HG02759 (cell line): ENCODE measurements around the gene C1QTNF8.

Source experiments
- ATAC-seq: cut with Tn5 transposase; IDR thresholded peaks from one replicate; pipeline ENCODE4 v1.9.1; 2021; ENCODE audit warnings: mild to moderate bottlenecking, moderate library complexity; ENCODE audit not compliant: unreplicated experiment

The C1QTNF8 gene

GRCh38 chr16:1096169-1097082, at the start of gene C1QTNF8:
Gene C1QTNF8 (minus strand): TSS chr16:1096244. CDS start chr16:1094922, 1,322 bp downstream.
- ATAC-seq, result no peak

GRCh38 chr16:1145383-1146100, 49.5 kb upstream of the C1QTNF8 start:
- no peak for ATAC-seq

- ATAC-seq, result no peak
Measured at GRCh38 chr16:1144476-1145382, 48.7 kb upstream of the C1QTNF8 start.

GRCh38 chr16:1143761-1144450, 47.9 kb upstream of the C1QTNF8 start:
- no peak for ATAC-seq

- no peak for ATAC-seq
Measured at GRCh38 chr16:1142911-1143310, 46.9 kb upstream of the C1QTNF8 start.

- ATAC-seq, result no peak
Measured at GRCh38 chr16:1141716-1142115, 45.7 kb upstream of the C1QTNF8 start.

- no peak for ATAC-seq
Measured at GRCh38 chr16:1141191-1141590, 45.1 kb upstream of the C1QTNF8 start.

GRCh38 chr16:1140582-1141162, 44.6 kb upstream of the C1QTNF8 start:
- ATAC-seq, result no peak

GRCh38 chr16:1137604-1138003, 41.6 kb upstream of the C1QTNF8 start:
- ATAC-seq, result no peak

GRCh38 chr16:1135459-1135825, 39.4 kb upstream of the C1QTNF8 start:
- ATAC-seq, result no peak

- ATAC-seq, result no peak
Measured at GRCh38 chr16:1134776-1135458, 38.9 kb upstream of the C1QTNF8 start.

GRCh38 chr16:1133810-1134520, 37.9 kb upstream of the C1QTNF8 start:
- ATAC-seq, result no peak

GRCh38 chr16:1133271-1133670, 37.2 kb upstream of the C1QTNF8 start:
- ATAC-seq, result no peak

- ATAC-seq, result no peak
Measured at GRCh38 chr16:1132431-1132830, 36.4 kb upstream of the C1QTNF8 start.

GRCh38 chr16:1131378-1131994, 35.4 kb upstream of the C1QTNF8 start:
- no peak for ATAC-seq

GRCh38 chr16:1130382-1130781, 34.3 kb upstream of the C1QTNF8 start:
- ATAC-seq, result no peak

GRCh38 chr16:1129106-1129960, 33.3 kb upstream of the C1QTNF8 start:
- ATAC-seq, result no peak
